Adrenal gland (tissue), 12 donors: ENCODE results near the gene SLC26A8. TPM values are rescaled to one million over a fixed set of nuclear protein-coding genes. Genes with fewer than 3 reads are reported as not detected.

Experiments used
- DNase-seq, 7 donors: peaks; one replicate each; pipeline ENCODE4 v3.0.0-alpha.2; 2019 to 2020
- H3K27ac ChIP-seq, 5 donors: fragments of 200-600 bp; sonication (generic) in 4 of 5; 1 replicate in 3 of 5; 2 replicates in 2 of 5; pipeline versions ENCODE4 v1.5.1 to v1.8.0; 2016 to 2020; ENCODE audit warnings: mild to moderate bottlenecking in 1 of 5
- H3K27me3 ChIP-seq: fragments of 200-600 bp; 2 replicates; pipeline ENCODE4 v1.8.0; 2021
- H3K36me3 ChIP-seq, 2 donors: fragments of 200-600 bp; replicated peaks in 1 of 2; 1 replicate in 1 of 2; 2 replicates in 1 of 2; pipeline versions ENCODE4 v1.5.1 to v1.8.0; 2018 to 2022
- H3K4me1 ChIP-seq, 2 donors: fragments of 200-600 bp; replicated peaks in 1 of 2; 1 replicate in 1 of 2; 2 replicates in 1 of 2; pipeline versions ENCODE4 v1.5.1 to v1.8.0; 2018 to 2021
- H3K4me3 ChIP-seq, 4 donors: fragments of 200-600 bp; sonication (generic) in 3 of 4; one replicate each; pipeline ENCODE4 v1.5.1; 2016 to 2018
- H3K9me3 ChIP-seq, 3 donors: fragments of 200-600 bp; sonication (generic) in 1 of 3; replicated peaks in 1 of 3; 1 replicate in 2 of 3; 2 replicates in 1 of 3; pipeline versions ENCODE4 v1.5.1 to v1.8.0; 2016 to 2021
- POLR2A ChIP-seq, 2 donors: fragments of 450-650 bp; IDR thresholded peaks; one replicate each; pipeline ENCODE4 v1.6.1; 2017; ENCODE audit warnings: antibody characterized with exemption in 2 of 2, mild to moderate bottlenecking in 2 of 2, moderate library complexity in 1 of 2
- WGBS, 4 donors: extraction: QIAGEN DNeasy Blood & Tissue Kit in 2 of 4; methylation state at CpG; one replicate each; pipeline versions ENCODE4 v1.1.5 to v1.1.7; 2013 to 2017; 5-methylcytosine and 5-hydroxymethylcytosine counted together
- intact Hi-C, 2 donors: fragments of 100-400 bp; cut with DNase I; formaldehyde crosslinking; loops; one replicate each; pipeline versions ENCODE4 v1.14.1 to v1.15.0; 2022 to 2023
- polyA plus RNA-seq, 3 donors: library from polyadenylated mRNA; stranded (reverse); fragments of 200-250 nt in 2 of 3; fragments of 350-450 nt in 1 of 3; fragmentation: Illumina TruSeq in 1 of 3; extraction: RNeasy Lipid Tissue Mini Kit (QIAGEN cat#74804) in 1 of 3; gene quantifications; one replicate each; pipeline ENCODE4 v1.2.3, GENCODE V29; 2013 to 2014
- total RNA-seq, 9 donors: library from RNA; depleted of rRNA in 4 of 9; stranded (reverse); fragments of >200 nt in 4 of 9; fragments of 120-200 nt in 1 of 9; fragmentation: NEBNext Ultra II Directional in 1 of 9; extraction: Animal tissue kit (Norgen Biotek cat#: 25700) in 1 of 9; gene quantifications; one replicate each; pipeline versions ENCODE4 v1.1.0 to v1.2.4, GENCODE V29; 2013 to 2023
- TF ChIP-seq, protein P1 (sequence below), 6 experiments: fragments of 450-650 bp in 4 of 6; fragments of 200-600 bp in 2 of 6; sonication (generic) in 1 of 6; IDR thresholded peaks; 1 replicate in 5 of 6; 2 replicates in 1 of 6; pipeline versions ENCODE4 v1.5.1 to v1.8.0; 2016 to 2021; ENCODE audit warnings: antibody characterized with exemption in 6 of 6, mild to moderate bottlenecking in 2 of 6, moderate library complexity in 1 of 6
- donor health status: healthy with polysubstance abuse.
- donor health status: Bipolar disorder and iron deficiency.
- donor health status: DM: yes; HTN: yes; CAD: no.
- donor health status: DM: no; HTN: no; CAD: no.
- donor health status: DM: no; HTN: no; CAD: no.
- donor health status: DM: yes; HTN: yes; CAD: no.

SLC26A8 gene
- total and polyA plus RNA-seq, 12 donors: 0.09 to 0.54 (median 0.16) TPM; not detected in 5

DNA sequence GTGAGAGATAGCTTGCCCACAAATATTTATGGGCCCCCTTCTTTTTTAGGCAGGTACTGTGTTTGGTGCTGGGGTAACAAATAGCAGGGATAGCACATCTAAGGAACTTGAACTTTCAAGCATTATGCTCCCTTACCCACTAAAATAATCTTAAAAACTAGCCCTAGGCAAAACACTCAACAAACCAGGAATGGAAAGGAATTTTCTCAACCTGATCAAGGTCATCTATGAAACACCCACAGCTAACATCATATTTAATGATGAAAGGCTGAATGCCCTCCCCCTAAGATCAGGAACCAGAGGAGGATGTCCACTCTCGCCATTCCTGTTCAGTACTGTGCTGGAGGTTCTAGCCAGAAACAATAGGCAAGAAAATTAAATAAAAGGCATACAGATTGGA lies 94.8 kb downstream of the SLC26A8 start:
- intact Hi-C loops: no loop called here
- H3K4me1 ChIP-seq: no peaks in the 10 kb centered on the region

DNA sequence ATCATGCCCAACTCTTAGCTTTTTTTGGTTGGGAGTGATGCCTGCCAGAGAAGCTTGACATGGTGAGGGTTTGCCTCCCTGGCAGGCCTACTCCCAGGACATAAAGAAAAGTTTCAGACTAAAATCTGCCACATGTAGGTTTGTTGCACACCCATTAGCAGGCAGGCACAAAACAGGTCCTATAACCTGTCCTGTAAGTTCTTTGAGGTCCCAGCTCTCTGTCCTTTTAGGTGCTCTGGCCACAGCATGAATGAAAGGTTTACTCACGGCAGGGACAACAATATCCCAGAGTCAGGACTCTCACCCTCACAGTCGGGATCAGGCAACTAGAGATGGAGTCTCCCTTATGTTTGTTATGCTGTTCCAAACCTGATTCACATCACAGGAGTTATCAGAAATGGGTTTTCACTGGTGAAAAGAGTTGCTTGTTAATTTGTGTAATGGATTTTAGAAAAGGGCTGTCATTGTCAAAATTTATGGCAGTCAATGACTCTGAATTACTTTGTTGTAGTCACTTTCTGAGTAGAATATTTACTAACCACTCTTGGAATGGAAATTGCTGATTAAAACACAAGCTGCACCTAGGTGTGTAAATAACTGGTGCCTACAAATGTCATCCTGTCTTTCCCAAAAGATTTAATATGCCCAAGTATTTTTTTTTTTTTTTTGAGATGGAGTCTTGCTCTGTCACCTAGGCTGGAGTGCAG lies 97.8 kb downstream of the SLC26A8 start:
- Histone ChIP-seq H3K4me1 (peaks cover 0 to 3% of the 10 kb centered on the region in 2 donors), H3K36me3 (no peaks in the 10 kb centered on the region), H3K27ac (no peak overlapping the region), H3K27me3 (no peaks in the 10 kb centered on the region), H3K9me3 (no peaks in the 10 kb centered on the region), H3K4me3 (no peak overlapping the region)
- 83 to 94% (median 88%) methylated on average over 1 to 2 of the region's 2 CpGs for WGBS, 4 donors
- intact Hi-C loops: no loop called here
- no peak for TF ChIP-seq POLR2A (IDR thresholded peaks at IDR 0.05)
- TF ChIP-seq, protein P1, sequence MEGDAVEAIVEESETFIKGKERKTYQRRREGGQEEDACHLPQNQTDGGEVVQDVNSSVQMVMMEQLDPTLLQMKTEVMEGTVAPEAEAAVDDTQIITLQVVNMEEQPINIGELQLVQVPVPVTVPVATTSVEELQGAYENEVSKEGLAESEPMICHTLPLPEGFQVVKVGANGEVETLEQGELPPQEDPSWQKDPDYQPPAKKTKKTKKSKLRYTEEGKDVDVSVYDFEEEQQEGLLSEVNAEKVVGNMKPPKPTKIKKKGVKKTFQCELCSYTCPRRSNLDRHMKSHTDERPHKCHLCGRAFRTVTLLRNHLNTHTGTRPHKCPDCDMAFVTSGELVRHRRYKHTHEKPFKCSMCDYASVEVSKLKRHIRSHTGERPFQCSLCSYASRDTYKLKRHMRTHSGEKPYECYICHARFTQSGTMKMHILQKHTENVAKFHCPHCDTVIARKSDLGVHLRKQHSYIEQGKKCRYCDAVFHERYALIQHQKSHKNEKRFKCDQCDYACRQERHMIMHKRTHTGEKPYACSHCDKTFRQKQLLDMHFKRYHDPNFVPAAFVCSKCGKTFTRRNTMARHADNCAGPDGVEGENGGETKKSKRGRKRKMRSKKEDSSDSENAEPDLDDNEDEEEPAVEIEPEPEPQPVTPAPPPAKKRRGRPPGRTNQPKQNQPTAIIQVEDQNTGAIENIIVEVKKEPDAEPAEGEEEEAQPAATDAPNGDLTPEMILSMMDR (IDR thresholded peaks at IDR 0.05): no peak
- no peak for DNase-seq

More for the DNA sequence above, 94.8 kb downstream of the SLC26A8 start:
- H3K27me3 ChIP-seq: no peaks in the 10 kb centered on the region
- 80 to 95% (median 93%) methylated on average over 1 of the region's 1 CpG for WGBS, 4 donors
- DNase-seq: no peak
- TF ChIP-seq, protein P1 (IDR thresholded peaks at IDR 0.05): no peak
- TF ChIP-seq POLR2A (IDR thresholded peaks at IDR 0.05): no peak
- H3K4me3 ChIP-seq: no peak overlapping the region
- H3K9me3 ChIP-seq: no peaks in the 10 kb centered on the region
- no peak overlapping the region for H3K27ac ChIP-seq
- no peaks in the 10 kb centered on the region for H3K36me3 ChIP-seq

DNA sequence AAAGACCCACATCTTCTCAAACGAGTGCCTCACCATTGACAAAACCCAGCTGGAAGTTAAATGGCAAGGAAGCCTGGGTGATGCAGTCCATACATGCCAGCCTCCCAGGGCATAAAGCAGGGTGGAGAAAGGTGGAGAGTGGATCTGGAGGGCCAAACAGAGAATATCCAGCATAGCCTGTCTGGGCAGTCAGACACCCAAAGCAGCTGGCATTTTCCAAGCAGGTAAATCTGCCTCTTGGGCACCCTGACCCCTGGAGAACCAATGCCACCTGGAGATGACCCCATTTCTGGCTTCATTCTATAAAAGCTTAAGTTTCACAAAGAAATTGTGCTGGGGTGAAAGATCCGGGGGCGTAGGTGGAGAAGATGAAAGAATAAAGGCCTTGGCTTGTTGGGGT lies 98.5 kb downstream of the SLC26A8 start:
- intact Hi-C loops: no loop called here
- TF ChIP-seq, protein P1 (IDR thresholded peaks at IDR 0.05): no peak
- no peak for TF ChIP-seq POLR2A (IDR thresholded peaks at IDR 0.05)
- no peaks in the 10 kb centered on the region for H3K36me3 ChIP-seq
- H3K4me1 ChIP-seq: peaks cover 0 to 8% of the 10 kb centered on the region in 2 donors
- H3K27me3 ChIP-seq: no peaks in the 10 kb centered on the region
- no peaks in the 10 kb centered on the region for H3K9me3 ChIP-seq
- DNase-seq: no peak
- WGBS, 4 donors: 73 to 93% (median 83%) methylated on average over 3 of the region's 3 CpGs
- H3K27ac ChIP-seq: no peak overlapping the region
- no peak overlapping the region for H3K4me3 ChIP-seq

DNA sequence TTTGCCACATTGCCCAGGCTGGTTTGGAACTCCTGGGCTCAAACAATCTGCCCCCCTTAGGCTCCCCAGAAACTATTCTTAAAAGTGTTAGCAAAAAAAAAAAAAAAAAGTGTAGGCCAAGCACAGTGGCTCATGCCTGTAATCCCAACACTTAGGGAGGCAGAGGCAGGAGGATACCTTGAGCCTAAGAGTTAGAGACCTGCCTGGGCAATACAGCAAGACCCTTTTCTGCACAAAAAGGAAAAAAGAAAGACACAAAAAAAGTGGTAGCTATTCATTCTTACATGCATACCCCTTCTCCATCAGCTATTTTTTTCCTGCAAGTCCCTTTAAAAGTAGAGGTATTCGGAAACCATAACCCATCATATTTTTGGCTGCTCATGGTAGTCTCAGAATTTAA lies 100.3 kb downstream of the SLC26A8 start:
- Histone ChIP-seq H3K27me3 (no peaks in the 10 kb centered on the region), H3K27ac (no peak overlapping the region), H3K4me3 (no peak overlapping the region), H3K4me1 (peaks cover 0 to 20% of the 10 kb centered on the region in 2 donors), H3K9me3 (no peaks in the 10 kb centered on the region), H3K36me3 (no peaks in the 10 kb centered on the region)
- TF ChIP-seq POLR2A (IDR thresholded peaks at IDR 0.05): no peak
- TF ChIP-seq, protein P1 (IDR thresholded peaks at IDR 0.05): no peak
- no peak for DNase-seq
- WGBS, 4 donors: 87 to 97% (median 90%) methylated on average over 1 of the region's 1 CpG
- intact Hi-C loops: no loop called here
